H9 (cell line): ENCODE results near the gene DEGS2. TPM values are rescaled to one million over a fixed set of nuclear protein-coding genes. Genes with fewer than 3 reads are reported as not detected.

Experiments
- DNase-seq: peaks from one replicate; pipeline ENCODE4 v3.0.0-alpha.2; 2017
- H2AFZ ChIP-seq: one replicate; pipeline ENCODE4 v1.6.1; 2013; ENCODE audit warnings: mild to moderate bottlenecking, low read length, control low read depth, moderate library complexity
- H2AK5ac ChIP-seq: 2 replicates; pipeline ENCODE4 v1.6.1; 2013; ENCODE audit warnings: low read length, control low read depth, mixed read lengths; ENCODE audit not compliant: insufficient read length
- H2BK120ac ChIP-seq: one replicate; pipeline ENCODE4 v1.6.1; 2013; ENCODE audit warnings: low read depth, mild to moderate bottlenecking, low read length, control low read depth, inconsistent platforms; ENCODE audit not compliant: poor library complexity, severe bottlenecking
- H2BK12ac ChIP-seq: 2 replicates; pipeline ENCODE4 v1.6.1; 2013; ENCODE audit warnings: low read length, control low read depth, mixed read lengths, low read depth; ENCODE audit not compliant: insufficient read length
- H2BK15ac ChIP-seq: 2 replicates; pipeline ENCODE4 v1.6.1; 2013; ENCODE audit warnings: low read depth, low read length, control low read depth
- H2BK20ac ChIP-seq: one replicate; pipeline ENCODE4 v1.6.1; 2013; ENCODE audit warnings: low read depth, mild to moderate bottlenecking, low read length, control low read depth, inconsistent platforms; ENCODE audit not compliant: poor library complexity, severe bottlenecking
- H2BK5ac ChIP-seq: 2 replicates; pipeline ENCODE4 v1.6.1; 2013; ENCODE audit warnings: low read length, control low read depth, mixed read lengths; ENCODE audit not compliant: insufficient read length
- H3K14ac ChIP-seq: 2 replicates; pipeline ENCODE4 v1.6.1; 2013; ENCODE audit warnings: low read length, control low read depth; ENCODE audit not compliant: insufficient read depth
- H3K18ac ChIP-seq: 2 replicates; pipeline ENCODE4 v1.6.1; 2013; ENCODE audit warnings: low read depth, mild to moderate bottlenecking, mixed read lengths, low read length, control low read depth; ENCODE audit not compliant: insufficient read length
- H3K23ac ChIP-seq: 2 replicates; pipeline ENCODE4 v1.6.1; 2013; ENCODE audit warnings: low read length, control low read depth, mixed read lengths, low read depth; ENCODE audit not compliant: insufficient read length
- H3K23me2 ChIP-seq: 2 replicates; pipeline ENCODE4 v1.6.1; 2013; ENCODE audit warnings: low read depth, mild to moderate bottlenecking, mixed read lengths, low read length, control low read depth; ENCODE audit not compliant: insufficient read length, poor library complexity, severe bottlenecking
- H3K27ac ChIP-seq: 2 replicates; pipeline ENCODE4 v1.5.1; 2013; ENCODE audit warnings: low read length, control low read depth, mixed read lengths, low read depth; ENCODE audit not compliant: insufficient read length
- H3K27me3 ChIP-seq: 2 replicates; pipeline ENCODE4 v1.6.1; 2013; ENCODE audit warnings: low read length, control low read depth, inconsistent platforms; ENCODE audit not compliant: insufficient read depth
- H3K4ac ChIP-seq: 2 replicates; pipeline ENCODE4 v1.6.1; 2013; ENCODE audit warnings: low read depth, mild to moderate bottlenecking, control low read depth, inconsistent platforms, low read length, moderate library complexity
- H3K4me1 ChIP-seq: 2 replicates; pipeline ENCODE4 v1.6.1; 2013; ENCODE audit warnings: low read length, control low read depth, inconsistent platforms; ENCODE audit not compliant: insufficient read depth
- H3K4me2 ChIP-seq: 2 replicates; pipeline ENCODE4 v1.6.1; 2013; ENCODE audit warnings: low read length, control low read depth, mixed read lengths; ENCODE audit not compliant: insufficient read length, insufficient read depth
- H3K56ac ChIP-seq: 2 replicates; pipeline ENCODE4 v1.6.1; 2013; ENCODE audit warnings: low read depth, mild to moderate bottlenecking, mixed read lengths, low read length, control low read depth; ENCODE audit not compliant: insufficient read length
- H3K79me1 ChIP-seq: 2 replicates; pipeline ENCODE4 v1.6.1; 2013; ENCODE audit warnings: low read depth, mild to moderate bottlenecking, moderate library complexity, low read length, control low read depth, inconsistent platforms; ENCODE audit not compliant: insufficient read depth, poor library complexity, severe bottlenecking
- H3K79me2 ChIP-seq: 2 replicates; pipeline ENCODE4 v1.6.1; 2013; ENCODE audit warnings: low read length, control low read depth, inconsistent platforms; ENCODE audit not compliant: insufficient read depth
- H3K9ac ChIP-seq: 2 replicates; pipeline ENCODE4 v1.6.1; 2013; ENCODE audit warnings: low read length, control low read depth, mixed read lengths; ENCODE audit not compliant: insufficient read length; ENCODE audit errors: extremely low read depth
- H3K9me3 ChIP-seq: one replicate; pipeline ENCODE4 v1.6.1; 2013; ENCODE audit warnings: low read depth, low read length, inconsistent platforms; ENCODE audit not compliant: control insufficient read depth
- H3T11ph ChIP-seq: one replicate; pipeline ENCODE4 v1.6.1; 2013; ENCODE audit warnings: mild to moderate bottlenecking, low read length, control low read depth, inconsistent platforms
- H4K20me1 ChIP-seq: one replicate; pipeline ENCODE4 v1.6.1; 2013; ENCODE audit not compliant: control insufficient read depth, insufficient read length, insufficient read depth
- H4K5ac ChIP-seq: 2 replicates; pipeline ENCODE4 v1.6.1; 2013; ENCODE audit warnings: low read depth, mild to moderate bottlenecking, mixed read lengths, low read length, control low read depth; ENCODE audit not compliant: insufficient read length
- H4K8ac ChIP-seq: replicated peaks from 2 replicates; pipeline ENCODE4 v1.6.1; 2013; ENCODE audit warnings: low read length, control low read depth, mixed read lengths, low read depth; ENCODE audit not compliant: insufficient read length
- H4K91ac ChIP-seq: 2 replicates; pipeline ENCODE4 v1.6.1; 2013; ENCODE audit warnings: low read depth, mild to moderate bottlenecking, moderate library complexity, mixed read lengths, low read length, control low read depth; ENCODE audit not compliant: insufficient read length
- H3K27ac Mint-ChIP-seq, 3 experiments: 2 replicates in 2 of 3; 3 replicates in 1 of 3; pipeline ENCODE4 v1.8.0; 2020 to 2021; ENCODE audit warnings: mixed read lengths in 3 of 3, mild to moderate bottlenecking in 1 of 3, moderate library complexity in 1 of 3
- H3K27me3 Mint-ChIP-seq: 2 replicates; pipeline ENCODE4 v1.8.0; 2021; ENCODE audit warnings: low read depth, mild to moderate bottlenecking, moderate library complexity, mixed read lengths
- H3K36me3 Mint-ChIP-seq, 3 experiments: 2 replicates in 2 of 3; 3 replicates in 1 of 3; pipeline ENCODE4 v1.8.0; 2020 to 2021; ENCODE audit warnings: low read depth in 3 of 3, mixed read lengths in 3 of 3; ENCODE audit not compliant: insufficient read depth in 1 of 3
- H3K4me1 Mint-ChIP-seq, 2 experiments: 2 replicates each; pipeline ENCODE4 v1.8.0; 2020; ENCODE audit warnings: mixed read lengths in 2 of 2
- H3K4me3 Mint-ChIP-seq, 2 experiments: 2 replicates in 1 of 2; 3 replicates in 1 of 2; pipeline ENCODE4 v1.8.0; 2020 to 2021; ENCODE audit warnings: mild to moderate bottlenecking in 2 of 2, mixed read lengths in 2 of 2, moderate library complexity in 1 of 2
- H3K9me3 Mint-ChIP-seq, 2 experiments: 2 replicates in 1 of 2; 3 replicates in 1 of 2; pipeline ENCODE4 v1.8.0; 2020; ENCODE audit warnings: mild to moderate bottlenecking in 2 of 2, mixed read lengths in 2 of 2, moderate library complexity in 1 of 2
- WGBS: extraction: QIAGEN DNeasy Blood & Tissue Kit; methylation state at CpG from one replicate; pipeline ENCODE4 v1.1.7; 2013; ENCODE audit warnings: missing lambda C conversion rate, low lambda C conversion rate, mixed read lengths; ENCODE audit not compliant: insufficient read length; ENCODE audit errors: extremely low coverage; 5-methylcytosine and 5-hydroxymethylcytosine counted together
- total RNA-seq: library from RNA; stranded (reverse); gene quantifications from 2 replicates; pipeline ENCODE4 v1.2.1, GENCODE V29; 2021
- TF ChIP-seq, protein P1 (sequence below): fragments of 200-600 bp; sonication (generic); conservative IDR thresholded peaks from 3 replicates; pipeline ENCODE4 v1.8.0; 2021; ENCODE audit warnings: antibody characterized with exemption, mild to moderate bottlenecking

DEGS2 gene
- total RNA-seq, 1 experiment from 2014 or later, result 0.72 TPM

- Histone ChIP-seq H2BK5ac (no peak overlapping the region), H3K9me3 (no peaks in the 10 kb centered on the region), H2BK15ac (no peak overlapping the region; the same call in 1 of the 2 replicates), H4K8ac (no peak overlapping the region), H3K23ac (no peak overlapping the region), H3K27me3 (peaks cover 6% of the 10 kb centered on the region; the same call in 1 of the 2 replicates), H2AFZ (no peak overlapping the region), H3K27ac (no peak overlapping the region), H4K91ac (no peak overlapping the region), H4K20me1 (no peaks in the 10 kb centered on the region), H2BK120ac (no peak overlapping the region), H3K4me1 (no peaks in the 10 kb centered on the region; the same call in 1 of the 2 replicates), H3K4me2 (peak overlapping the region; percentile 43), H3K79me2 (no peaks in the 10 kb centered on the region), H3K9ac (no peak overlapping the region), H3T11ph (no peak overlapping the region), H3K18ac (no peak overlapping the region), H2BK12ac (no peak overlapping the region), H3K56ac (no peak overlapping the region), H2AK5ac (no peak overlapping the region), H3K23me2 (peaks cover 3% of the 10 kb centered on the region), H3K79me1 (no peaks in the 10 kb centered on the region), H3K4ac (no peak overlapping the region), H3K14ac (0 out of 2 replicates have a peak overlapping the region, but pooled peaks have one; percentile 65), H4K5ac (no peak overlapping the region), H2BK20ac (no peak overlapping the region)
- Mint-ChIP-seq H3K27ac (peak overlapping the region in 2 of 3 experiments; percentile 10 to 87; a peak in 2 of 7 replicates), H3K27me3 (peaks cover 28% of the 10 kb centered on the region), H3K9me3 (no peaks in the 10 kb centered on the region; a peak in 3 of 5 replicates), H3K4me3 (peak overlapping the region in 1 of 2 experiments; percentile 53; a peak in 1 of 5 replicates), H3K4me1 (peaks cover 3 to 11% of the 10 kb centered on the region in 2 experiments; a peak in 3 of 4 replicates), H3K36me3 (no peaks in the 10 kb centered on the region; a peak in 1 of 7 replicates)
- DNase-seq, result peak; percentile 72
- TF ChIP-seq, protein P1, sequence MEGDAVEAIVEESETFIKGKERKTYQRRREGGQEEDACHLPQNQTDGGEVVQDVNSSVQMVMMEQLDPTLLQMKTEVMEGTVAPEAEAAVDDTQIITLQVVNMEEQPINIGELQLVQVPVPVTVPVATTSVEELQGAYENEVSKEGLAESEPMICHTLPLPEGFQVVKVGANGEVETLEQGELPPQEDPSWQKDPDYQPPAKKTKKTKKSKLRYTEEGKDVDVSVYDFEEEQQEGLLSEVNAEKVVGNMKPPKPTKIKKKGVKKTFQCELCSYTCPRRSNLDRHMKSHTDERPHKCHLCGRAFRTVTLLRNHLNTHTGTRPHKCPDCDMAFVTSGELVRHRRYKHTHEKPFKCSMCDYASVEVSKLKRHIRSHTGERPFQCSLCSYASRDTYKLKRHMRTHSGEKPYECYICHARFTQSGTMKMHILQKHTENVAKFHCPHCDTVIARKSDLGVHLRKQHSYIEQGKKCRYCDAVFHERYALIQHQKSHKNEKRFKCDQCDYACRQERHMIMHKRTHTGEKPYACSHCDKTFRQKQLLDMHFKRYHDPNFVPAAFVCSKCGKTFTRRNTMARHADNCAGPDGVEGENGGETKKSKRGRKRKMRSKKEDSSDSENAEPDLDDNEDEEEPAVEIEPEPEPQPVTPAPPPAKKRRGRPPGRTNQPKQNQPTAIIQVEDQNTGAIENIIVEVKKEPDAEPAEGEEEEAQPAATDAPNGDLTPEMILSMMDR, result no peak
- no CpG with 5 or more reads among the region's 27 CpGs for WGBS
Measured at GRCh38 chr14:100165376-100165775, 5.9 kb upstream of the DEGS2 start.
